Activated CD8-positive, alpha-beta memory T cell treated with anti-CD3 and anti-CD28 coated beads for 4 hours (primary cell): Measurements from ENCODE around the gene PHACTR3.

Experiments
- DNase-seq, 2 donors: peaks; one replicate each; pipeline ENCODE4 v3.0.0-alpha.2; 2020; ENCODE audit warnings: low read depth in 2 of 2

Gene PHACTR3

GRCh38 chr20:59645761-59646171 is 41.4 kb downstream of the PHACTR3 start:
- DNase-seq = no peak

- no peak for DNase-seq
These were observed 42.1 kb downstream of the PHACTR3 start for GRCh38 chr20:59646487-59646886.

- DNase-seq = no peak
These were observed 42.9 kb downstream of the PHACTR3 start for GRCh38 chr20:59647271-59647670.

GRCh38 chr20:59648466-59649070 is 44.2 kb downstream of the PHACTR3 start:
- DNase-seq = no peak

- DNase-seq = no peak
These were observed 46.1 kb downstream of the PHACTR3 start for GRCh38 chr20:59650418-59650817.

GRCh38 chr20:59652381-59652780 is 48.0 kb downstream of the PHACTR3 start:
- no peak for DNase-seq

- DNase-seq = no peak
These were observed 52.1 kb downstream of the PHACTR3 start for GRCh38 chr20:59656417-59656816.

- no peak for DNase-seq
These were observed 53.2 kb downstream of the PHACTR3 start for GRCh38 chr20:59657459-59658046.

GRCh38 chr20:59660471-59660870 is 56.1 kb downstream of the PHACTR3 start:
- no peak for DNase-seq

- DNase-seq = no peak
These were observed 56.8 kb downstream of the PHACTR3 start for GRCh38 chr20:59661153-59661552.

GRCh38 chr20:59661621-59662020 is 57.3 kb downstream of the PHACTR3 start:
- no peak for DNase-seq

- DNase-seq = no peak
These were observed 57.8 kb downstream of the PHACTR3 start for GRCh38 chr20:59662161-59662560.

- DNase-seq = no peak
These were observed 58.6 kb downstream of the PHACTR3 start for GRCh38 chr20:59662856-59663512.

GRCh38 chr20:59663513-59664060 is 59.2 kb downstream of the PHACTR3 start:
- no peak for DNase-seq

GRCh38 chr20:59664421-59664941 is 60.1 kb downstream of the PHACTR3 start:
- no peak for DNase-seq

- DNase-seq = no peak
These were observed 61.6 kb downstream of the PHACTR3 start for GRCh38 chr20:59665656-59666555.

- DNase-seq = no peak
These were observed 62.2 kb downstream of the PHACTR3 start for GRCh38 chr20:59666586-59666985.

- DNase-seq = no peak
These were observed 62.8 kb downstream of the PHACTR3 start for GRCh38 chr20:59667131-59667530.

- DNase-seq = no peak
These were observed 63.7 kb downstream of the PHACTR3 start for GRCh38 chr20:59667981-59668515.

GRCh38 chr20:59668926-59669850 is 64.8 kb downstream of the PHACTR3 start:
- no peak for DNase-seq
